Chondrocyte (in vitro differentiated cells): ENCODE data around the gene SERPINB5. TPM values are rescaled to one million over a fixed set of nuclear protein-coding genes. Genes with fewer than 3 reads are reported as not detected.
"Not testable (repeated sequence)": the region's sequence is repeated elsewhere in the genome, so short reads cannot be mapped to it uniquely, and the experiment has no call there.

ENCODE experiments used
- DNase-seq: peaks from one replicate; pipeline ENCODE4 v3.0.0; 2021; ENCODE audit warnings: mixed read lengths, low spot score
- H3K27ac Mint-ChIP-seq: one replicate; pipeline ENCODE4 v1.8.0; 2021; ENCODE audit warnings: mild to moderate bottlenecking, moderate library complexity, mixed read lengths; ENCODE audit not compliant: unreplicated experiment
- H3K27me3 Mint-ChIP-seq: 2 replicates; pipeline ENCODE4 v1.8.0; 2021; ENCODE audit warnings: low read depth, mixed read lengths
- H3K36me3 Mint-ChIP-seq: 2 replicates; pipeline ENCODE4 v1.8.0; 2021; ENCODE audit warnings: low read depth, mixed read lengths
- H3K4me1 Mint-ChIP-seq: 2 replicates; pipeline ENCODE4 v1.8.0; 2021; ENCODE audit warnings: low read depth, mild to moderate bottlenecking, mixed read lengths
- H3K4me3 Mint-ChIP-seq: one replicate; pipeline ENCODE4 v1.8.0; 2021; ENCODE audit warnings: mild to moderate bottlenecking, moderate library complexity, mixed read lengths; ENCODE audit not compliant: unreplicated experiment
- H3K9me3 Mint-ChIP-seq: 2 replicates; pipeline ENCODE4 v1.8.0; 2021; ENCODE audit warnings: low read depth, mixed read lengths
- total RNA-seq: library from RNA; stranded (reverse); gene quantifications from 3 replicates; pipeline ENCODE4 v1.2.1, GENCODE V29; 2021
- TF ChIP-seq, protein P1 (sequence below): fragments of 200-600 bp; sonication (generic); IDR thresholded peaks from 2 replicates; pipeline ENCODE4 v1.5.0; 2021; ENCODE audit warnings: antibody characterized with exemption, mild to moderate bottlenecking, moderate library complexity

The SERPINB5 gene
- total RNA-seq, 1 donor from 2014 or later, result not detected

DNA sequence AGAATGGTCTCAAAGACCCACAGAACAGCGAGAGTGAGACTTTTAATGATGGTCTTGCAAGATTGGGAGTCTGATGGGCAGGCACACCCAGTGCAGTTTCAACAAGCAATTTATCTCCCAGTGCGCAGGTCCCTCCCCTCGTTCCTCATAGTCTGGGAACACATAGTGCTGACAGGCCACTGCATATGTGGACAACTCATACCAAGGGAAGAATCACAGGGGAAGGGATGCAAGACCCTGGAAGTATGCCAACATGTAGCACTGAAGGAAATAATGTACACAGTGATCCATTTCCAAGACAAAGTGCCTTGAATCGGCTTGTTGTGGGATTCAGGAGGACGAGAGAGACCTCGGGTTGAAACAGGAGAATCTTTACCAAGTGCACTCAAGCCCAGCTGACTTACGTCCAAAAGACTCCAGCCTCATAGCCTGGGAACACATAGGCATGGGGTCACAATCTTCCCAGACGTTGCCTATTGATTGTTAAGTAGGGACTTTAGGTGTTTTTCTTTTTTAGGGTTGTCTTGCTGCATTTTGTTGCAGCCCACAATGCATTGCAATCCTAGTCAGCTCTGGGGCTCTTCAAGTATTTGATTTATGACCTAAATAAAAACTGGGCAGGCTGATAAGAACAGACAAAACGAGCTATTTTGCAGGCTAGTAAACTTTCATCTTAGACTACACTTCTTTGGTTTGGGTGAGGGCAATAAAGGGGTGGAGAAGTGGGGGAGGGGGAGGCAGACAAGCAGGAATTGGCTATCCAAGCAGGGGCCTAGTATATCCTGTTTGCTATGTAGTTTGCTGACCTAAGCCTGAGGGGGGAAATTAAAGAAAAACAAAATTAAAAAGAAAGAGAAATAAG is 24.7 kb upstream of the SERPINB5 start:
- Mint-ChIP-seq H3K9me3 (peaks cover 2% of the 10 kb centered on the region), H3K4me1 (peaks cover 47% of the 10 kb centered on the region), H3K27ac (peak overlapping the region; percentile 12), H3K4me3 (no peak overlapping the region), H3K27me3 (no peaks in the 10 kb centered on the region), H3K36me3 (no peaks in the 10 kb centered on the region)
- DNase-seq, result no peak
- TF ChIP-seq, protein P1, sequence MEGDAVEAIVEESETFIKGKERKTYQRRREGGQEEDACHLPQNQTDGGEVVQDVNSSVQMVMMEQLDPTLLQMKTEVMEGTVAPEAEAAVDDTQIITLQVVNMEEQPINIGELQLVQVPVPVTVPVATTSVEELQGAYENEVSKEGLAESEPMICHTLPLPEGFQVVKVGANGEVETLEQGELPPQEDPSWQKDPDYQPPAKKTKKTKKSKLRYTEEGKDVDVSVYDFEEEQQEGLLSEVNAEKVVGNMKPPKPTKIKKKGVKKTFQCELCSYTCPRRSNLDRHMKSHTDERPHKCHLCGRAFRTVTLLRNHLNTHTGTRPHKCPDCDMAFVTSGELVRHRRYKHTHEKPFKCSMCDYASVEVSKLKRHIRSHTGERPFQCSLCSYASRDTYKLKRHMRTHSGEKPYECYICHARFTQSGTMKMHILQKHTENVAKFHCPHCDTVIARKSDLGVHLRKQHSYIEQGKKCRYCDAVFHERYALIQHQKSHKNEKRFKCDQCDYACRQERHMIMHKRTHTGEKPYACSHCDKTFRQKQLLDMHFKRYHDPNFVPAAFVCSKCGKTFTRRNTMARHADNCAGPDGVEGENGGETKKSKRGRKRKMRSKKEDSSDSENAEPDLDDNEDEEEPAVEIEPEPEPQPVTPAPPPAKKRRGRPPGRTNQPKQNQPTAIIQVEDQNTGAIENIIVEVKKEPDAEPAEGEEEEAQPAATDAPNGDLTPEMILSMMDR, result no peak

DNA sequence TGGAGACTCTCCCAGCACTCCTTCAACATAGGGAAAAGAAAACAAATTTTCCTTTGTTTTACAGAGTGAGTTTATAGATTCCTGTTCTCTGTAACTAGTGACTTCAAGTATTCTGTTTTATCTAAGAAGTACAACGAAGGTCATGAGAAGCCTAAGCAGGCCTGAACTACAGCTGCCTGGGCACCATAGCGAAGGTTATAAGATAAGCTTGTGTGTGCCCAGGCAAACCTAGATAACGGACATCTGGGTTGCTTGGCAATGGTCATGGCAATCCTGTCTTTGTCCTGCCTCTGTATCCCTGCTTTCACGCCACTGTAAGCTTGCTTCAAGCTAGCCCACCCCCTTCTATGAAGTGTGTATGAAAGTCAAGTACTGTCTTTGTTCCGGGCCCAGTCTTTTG is 24.0 kb upstream of the SERPINB5 start:
- DNase-seq, H3K27ac Mint-ChIP-seq, H3K4me3 Mint-ChIP-seq, H3K27me3 Mint-ChIP-seq, H3K36me3 Mint-ChIP-seq, H3K9me3 Mint-ChIP-seq: not testable (repeated sequence)
- H3K4me1 Mint-ChIP-seq, result peaks cover 47% of the 10 kb centered on the region

DNA sequence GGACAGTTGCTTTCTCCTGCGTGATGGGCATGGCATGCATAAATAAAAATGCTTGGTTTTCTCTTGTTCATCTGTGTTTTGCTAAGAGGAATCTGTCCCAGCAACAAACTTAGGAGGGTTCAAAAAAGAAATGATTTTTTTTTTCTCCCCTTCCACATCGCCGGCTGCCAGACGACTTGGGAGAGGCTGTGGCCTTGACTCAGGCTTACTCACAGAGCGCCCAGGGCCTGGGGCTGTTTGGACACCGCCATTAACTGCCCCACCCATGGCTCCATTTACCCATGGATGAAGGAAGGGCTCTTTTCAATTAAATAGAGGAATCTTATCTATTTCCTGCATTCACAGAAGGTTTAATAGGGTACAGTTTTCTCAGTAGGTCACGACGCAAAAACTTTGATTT is 22.3 kb upstream of the SERPINB5 start:
- no peak overlapping the region for H3K4me3 Mint-ChIP-seq
- H3K4me1 Mint-ChIP-seq, result peaks cover 47% of the 10 kb centered on the region
- no peak for DNase-seq
- no peaks in the 10 kb centered on the region for H3K27me3 Mint-ChIP-seq
- TF ChIP-seq, protein P1, result no peak
- peak overlapping the region; percentile 80 for H3K27ac Mint-ChIP-seq
- no peaks in the 10 kb centered on the region for H3K36me3 Mint-ChIP-seq
- peaks cover 2% of the 10 kb centered on the region for H3K9me3 Mint-ChIP-seq

DNA sequence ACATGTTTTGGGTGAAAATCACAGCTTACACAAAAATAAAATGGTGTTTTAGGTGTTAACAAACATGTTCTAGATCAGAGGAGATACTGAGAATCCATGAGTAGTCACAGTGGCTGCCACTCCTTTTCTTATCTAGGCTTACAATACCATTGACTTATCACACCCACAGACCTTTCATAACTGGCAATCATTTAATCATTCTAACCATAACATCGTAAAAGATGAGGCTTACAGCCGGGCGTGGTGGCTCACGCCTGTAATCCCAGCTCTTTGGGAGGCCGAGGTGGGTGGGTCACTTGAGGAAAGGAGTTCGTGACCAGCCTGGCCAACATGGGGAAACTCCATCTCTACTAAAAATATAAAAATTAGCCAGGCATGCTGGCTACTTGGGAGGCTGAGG is 18.8 kb upstream of the SERPINB5 start:
- no peak overlapping the region for H3K4me3 Mint-ChIP-seq
- TF ChIP-seq, protein P1, result no peak
- peaks cover 2% of the 10 kb centered on the region for H3K9me3 Mint-ChIP-seq
- peaks cover 25% of the 10 kb centered on the region for H3K4me1 Mint-ChIP-seq
- DNase-seq, result no peak
- H3K27ac Mint-ChIP-seq, result no peak overlapping the region
- no peaks in the 10 kb centered on the region for H3K36me3 Mint-ChIP-seq
- H3K27me3 Mint-ChIP-seq, result peaks cover 2% of the 10 kb centered on the region

DNA sequence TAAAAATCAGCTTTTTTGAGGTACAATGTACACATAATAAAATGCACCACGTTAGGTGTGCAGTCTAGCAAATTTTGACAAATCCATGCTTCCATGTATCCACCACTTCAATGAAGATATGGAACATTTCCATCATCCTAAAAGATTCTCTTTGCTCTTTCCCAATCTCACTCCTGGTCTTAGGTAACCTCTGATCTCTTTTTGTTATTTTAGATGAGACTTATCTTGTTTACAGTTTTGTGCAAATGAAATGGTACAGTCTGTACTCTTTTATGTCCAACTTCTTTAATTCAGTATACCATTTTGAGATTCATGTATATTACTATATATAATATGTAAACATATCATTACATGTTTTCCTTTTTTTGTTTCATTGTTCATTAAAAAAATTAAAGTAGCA is 16.3 kb upstream of the SERPINB5 start:
- TF ChIP-seq, protein P1, result no peak
- Mint-ChIP-seq H3K4me3 (no peak overlapping the region), H3K4me1 (peaks cover 3% of the 10 kb centered on the region), H3K27me3 (peaks cover 8% of the 10 kb centered on the region), H3K36me3 (no peaks in the 10 kb centered on the region), H3K9me3 (peaks cover 2% of the 10 kb centered on the region), H3K27ac (no peak overlapping the region)
- DNase-seq, result no peak

DNA sequence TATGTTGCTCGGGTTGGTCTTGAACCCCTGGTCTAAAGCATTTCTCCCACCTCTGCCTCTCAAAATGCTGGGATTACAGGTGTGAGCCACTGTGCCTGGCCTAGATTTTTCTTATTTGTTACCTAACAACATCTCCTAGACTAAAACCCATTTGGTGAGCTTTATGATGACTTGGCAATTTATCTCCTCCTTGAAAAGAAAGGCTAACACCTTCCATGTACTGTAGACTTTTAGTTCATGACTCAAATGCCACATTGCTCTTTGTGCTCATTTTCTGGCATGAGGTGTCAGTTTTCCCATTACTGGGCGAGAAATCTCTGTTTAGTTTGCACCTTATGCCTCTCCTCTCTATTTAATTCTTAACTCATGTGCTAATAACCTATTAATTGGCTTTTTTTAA is 12.3 kb upstream of the SERPINB5 start:
- Mint-ChIP-seq H3K36me3 (no peaks in the 10 kb centered on the region), H3K4me1 (no peaks in the 10 kb centered on the region), H3K27ac (no peak overlapping the region), H3K9me3 (no peaks in the 10 kb centered on the region), H3K27me3 (peaks cover 15% of the 10 kb centered on the region), H3K4me3 (no peak overlapping the region)
- TF ChIP-seq, protein P1, result no peak
- no peak for DNase-seq
